H1 (cell line): ENCODE results near the gene ZNF697.

ENCODE experiments used
- ATF3 ChIP-seq: IDR thresholded peaks from 2 replicates; pipeline ENCODE4 v1.6.1; 2011; ENCODE audit warnings: low read depth, mild to moderate bottlenecking, low read length; ENCODE audit not compliant: insufficient read depth
- BCL11A ChIP-seq, 2 experiments: IDR thresholded peaks; one replicate each; pipeline ENCODE4 v1.6.1; 2011; ENCODE audit warnings: low read depth in 2 of 2, low read length in 2 of 2, mild to moderate bottlenecking in 2 of 2
- CBX5 ChIP-seq: fragments of 300-800, 300-1000 bp; sonication (generic); IDR thresholded peaks from 2 replicates; pipeline ENCODE4 v1.7.1; 2016; ENCODE audit warnings: antibody characterized with exemption, low read length, low read depth
- CREB1 ChIP-seq: IDR thresholded peaks from 2 replicates; pipeline ENCODE4 v1.6.1; 2012; ENCODE audit warnings: inconsistent platforms
- CTCF ChIP-seq, 3 experiments: IDR thresholded peaks; 1 replicate in 2 of 3; 2 replicates in 1 of 3; pipeline versions ENCODE4 v1.5.1 to v1.6.1; 2011; ENCODE audit warnings: low read length in 3 of 3, mild to moderate bottlenecking in 3 of 3, inconsistent platforms in 2 of 3, low read depth in 1 of 3, moderate library complexity in 1 of 3; ENCODE audit not compliant: insufficient read depth in 1 of 3; ENCODE audit errors: control extremely low read depth in 1 of 3
- EP300 ChIP-seq, 2 experiments: IDR thresholded peaks; 1 replicate in 1 of 2; 2 replicates in 1 of 2; pipeline ENCODE4 v1.6.1; 2011 to 2012; ENCODE audit warnings: low read depth in 2 of 2, low read length in 2 of 2, mild to moderate bottlenecking in 2 of 2, borderline replicate concordance in 1 of 2, inconsistent platforms in 1 of 2, moderate library complexity in 1 of 2
- PHF8 ChIP-seq: fragments of 200-600 bp; sonication (generic); conservative IDR thresholded peaks from 2 replicates; pipeline ENCODE4 v1.7.1; 2012; ENCODE audit warnings: low read depth, mild to moderate bottlenecking, inconsistent platforms, low read length, moderate library complexity
- POLR2AphosphoS5 ChIP-seq: IDR thresholded peaks from 2 replicates; pipeline ENCODE4 v1.6.1; 2011; ENCODE audit warnings: low read depth, low read length
- RAD21 ChIP-seq, 2 experiments: IDR thresholded peaks in 1 of 2; conservative IDR thresholded peaks in 1 of 2; 2 replicates each; pipeline ENCODE4 v1.6.1; 2011; ENCODE audit warnings: low read depth in 2 of 2, low read length in 2 of 2, improper control_type of control experiment in 1 of 2, inconsistent platforms in 1 of 2, mild to moderate bottlenecking in 1 of 2, moderate library complexity in 1 of 2
- YY1 ChIP-seq: IDR thresholded peaks from 2 replicates; pipeline ENCODE4 v1.6.1; 2011; ENCODE audit warnings: low read depth, mild to moderate bottlenecking, low read length
- ZNF274 ChIP-seq: IDR thresholded peaks from 2 replicates; pipeline ENCODE4 v1.7.0; 2012; ENCODE audit warnings: low read length, borderline replicate concordance; ENCODE audit errors: extremely low read depth

GRCh38 chr1:119623193-119623515, 24.9 kb downstream of the ZNF697 start:
- TF ChIP-seq ATF3 (no peak), CREB1 (no peak), POLR2AphosphoS5 (no peak), RAD21 (IDR thresholded peaks at IDR 0.05 in 1 of 2, conservative IDR thresholded peaks at IDR 0.05 in 1 of 2; ENCODE audit: low read depth in 2 of 2, low read length in 2 of 2) (no peak), EP300 (IDR thresholded peaks at IDR 0.05; ENCODE audit: borderline replicate concordance in 1 of 2, low read depth in 2 of 2, low read length in 2 of 2) (no peak), YY1 (no peak), CTCF (IDR thresholded peaks at IDR 0.05; ENCODE audit: control extremely low read depth in 1 of 3, insufficient read depth in 1 of 3, low read depth in 1 of 3, low read length in 3 of 3) (no peak), ZNF274 (no peak), PHF8 (no peak), BCL11A (IDR thresholded peaks at IDR 0.05; ENCODE audit: low read depth in 2 of 2, low read length in 2 of 2) (no peak), CBX5 (no peak)
